COR-L47 (cell line): ENCODE results near the gene UBASH3A.
A peak's percentile ranks its signal among the peaks of the same experiment; 100 is the strongest.

Source experiments
- DNase-seq: peaks from one replicate; lab custom pipeline; 2025; lab: John Stamatoyannopoulos, UW

UBASH3A gene

GRCh38 chr21:42451941-42452340 lies 48.2 kb downstream of the UBASH3A start:
- no peak for DNase-seq

DNA sequence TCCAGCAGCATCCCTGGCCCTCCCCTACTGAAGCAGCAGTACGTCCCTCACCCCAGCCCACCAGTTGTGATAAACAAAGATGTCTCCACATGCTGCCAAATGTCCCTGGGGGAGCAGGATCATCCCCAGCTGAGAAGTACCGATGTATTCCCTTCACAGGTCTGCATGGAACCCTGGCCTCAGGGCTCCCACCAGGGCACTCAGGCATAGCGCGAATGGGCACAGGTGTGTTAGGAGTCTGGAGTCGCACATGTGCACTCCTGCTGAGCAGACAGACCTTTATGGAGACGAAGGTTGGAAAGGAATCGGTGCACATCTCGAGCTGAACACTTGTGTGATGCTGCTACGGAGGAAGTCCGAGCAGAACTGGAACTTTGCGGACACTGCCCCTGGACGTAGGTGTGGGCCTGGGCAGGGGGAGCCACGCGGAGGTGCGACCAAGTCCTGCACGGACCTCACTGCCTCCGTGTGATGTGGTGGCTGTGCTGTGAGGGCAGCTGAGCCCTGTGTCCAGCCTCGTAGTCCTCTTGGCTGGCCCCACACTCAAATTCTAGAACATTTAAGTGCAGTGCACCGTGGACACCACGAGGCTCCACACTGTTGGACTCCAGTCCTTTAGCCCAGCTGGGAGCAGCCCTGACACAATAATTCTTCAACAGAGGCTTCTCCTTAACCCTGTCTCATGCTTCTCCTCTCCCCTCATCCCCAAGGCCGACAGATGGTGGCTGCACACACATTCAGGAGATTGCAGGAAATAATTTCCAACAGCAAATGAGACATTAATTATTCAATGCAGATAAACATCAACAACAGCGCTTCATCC lies 48.9 kb downstream of the UBASH3A start:
- no peak for DNase-seq

DNA sequence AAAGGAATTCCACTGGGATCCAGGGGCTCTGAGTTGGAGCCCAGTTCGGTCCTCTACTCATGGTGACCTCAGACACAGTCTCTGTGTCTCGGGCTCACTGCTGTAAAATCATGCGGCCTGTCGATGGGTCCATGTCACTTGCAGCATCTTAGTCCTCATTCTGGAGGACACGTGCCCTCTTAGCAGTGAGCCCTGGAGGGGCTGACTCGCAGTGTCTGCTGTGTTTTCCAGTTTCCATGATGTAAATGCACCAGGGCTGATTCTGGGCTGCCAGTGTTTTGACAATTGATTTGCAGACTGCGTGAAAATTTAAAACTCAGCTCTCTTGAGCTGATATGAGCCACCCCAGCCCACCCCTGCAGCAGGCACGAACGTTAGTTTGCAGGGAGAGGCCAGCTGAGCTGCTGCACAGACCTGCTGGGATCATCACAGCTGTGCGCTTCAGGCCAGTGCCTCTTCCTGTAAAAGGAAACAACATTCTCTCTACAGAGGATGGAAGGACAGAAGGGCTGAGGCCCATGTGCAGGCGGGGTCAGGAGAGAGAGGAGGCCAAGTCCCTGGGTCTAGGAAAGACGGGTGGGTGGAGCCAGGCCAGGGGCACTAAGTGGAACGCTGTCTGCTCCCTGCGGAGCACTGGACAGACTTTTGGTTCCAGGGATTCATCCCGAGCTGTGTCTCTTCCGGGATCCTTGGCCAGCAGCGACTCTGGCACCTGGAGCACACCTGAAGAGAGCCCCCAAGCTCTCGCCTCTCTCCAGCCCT lies 49.7 kb downstream of the UBASH3A start:
- no peak for DNase-seq

DNA sequence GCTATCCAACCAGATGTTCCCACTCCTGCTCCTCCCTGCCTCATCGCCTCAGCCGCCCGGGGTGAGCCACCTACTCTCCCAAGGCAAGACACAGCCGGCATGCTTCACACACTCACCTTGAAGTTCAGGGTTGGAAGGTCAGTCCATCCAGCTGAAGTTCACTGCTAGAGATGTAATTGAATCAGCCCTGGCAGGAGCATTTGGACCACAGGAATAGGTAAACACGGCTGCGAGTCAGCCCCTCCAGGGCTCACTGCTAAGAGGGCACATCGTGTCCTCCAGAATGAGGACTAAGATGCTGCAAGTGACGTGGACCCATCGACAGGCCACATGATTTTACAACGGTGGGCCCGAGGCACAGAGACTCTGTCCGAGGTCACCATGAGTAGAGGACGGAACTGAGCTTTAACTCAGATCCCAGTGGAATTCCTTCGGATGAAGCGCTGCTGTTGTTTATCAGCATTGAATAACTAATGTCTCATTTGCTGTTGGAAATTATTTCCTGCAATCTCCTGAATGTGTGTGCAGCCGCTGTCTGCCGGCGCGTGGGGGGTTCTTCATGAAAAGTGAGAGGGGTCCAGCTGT lies 50.4 kb downstream of the UBASH3A start:
- no peak for DNase-seq

GRCh38 chr21:42454786-42455185 lies 51.1 kb downstream of the UBASH3A start:
- DNase-seq = no peak

DNA sequence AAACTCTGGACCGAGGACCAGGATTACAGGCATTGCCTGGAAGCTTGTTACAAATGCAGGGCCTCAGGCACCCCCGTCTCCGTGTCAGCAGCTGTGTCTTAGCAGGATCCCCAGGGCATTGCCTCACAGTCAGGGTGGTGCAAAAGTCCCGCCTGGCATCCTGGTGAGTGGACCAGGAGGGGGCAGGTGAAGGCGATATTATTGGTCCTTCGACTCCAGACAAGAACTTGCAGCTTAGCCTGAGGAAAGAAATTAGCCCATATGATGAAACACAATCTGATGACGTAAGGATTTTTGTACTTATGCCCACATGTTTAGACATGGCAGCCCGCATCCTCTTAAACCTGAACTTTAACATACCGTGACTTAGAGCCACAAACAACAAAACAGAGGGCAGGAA lies 51.5 kb downstream of the UBASH3A start:
- DNase-seq = no peak

DNA sequence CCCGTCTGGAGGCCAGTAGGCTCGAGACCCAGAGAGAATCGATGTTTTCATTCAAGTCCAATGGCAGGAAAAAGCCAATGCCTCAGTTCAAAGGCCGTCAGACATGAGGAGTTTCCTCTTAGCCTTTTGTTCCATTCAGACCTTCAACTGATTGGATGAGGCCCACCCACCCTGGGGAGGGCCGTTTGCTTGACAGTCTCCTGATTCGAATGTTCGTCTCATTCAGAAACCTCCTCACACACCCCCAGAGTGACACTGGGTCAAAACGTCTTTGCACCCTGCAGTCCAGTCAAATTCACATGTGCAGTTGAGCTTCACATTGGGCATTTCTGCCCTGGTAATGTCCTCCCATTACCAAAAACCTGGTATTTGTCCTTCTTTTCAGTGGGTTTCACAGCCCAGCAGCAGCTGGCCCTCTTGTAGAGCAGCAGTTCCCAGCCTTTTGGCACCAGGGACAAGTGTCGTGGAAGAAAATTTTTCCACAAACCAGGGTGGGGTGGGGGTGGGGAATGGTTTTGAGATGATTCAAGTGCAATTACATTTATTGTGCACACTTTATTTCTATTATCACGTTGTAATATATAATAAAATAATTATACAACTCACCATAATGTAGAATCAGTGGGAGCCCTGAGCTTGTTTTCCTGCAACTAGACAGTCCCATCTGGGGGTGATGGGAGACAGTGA lies 52.2 kb downstream of the UBASH3A start:
- no peak for DNase-seq

DNA sequence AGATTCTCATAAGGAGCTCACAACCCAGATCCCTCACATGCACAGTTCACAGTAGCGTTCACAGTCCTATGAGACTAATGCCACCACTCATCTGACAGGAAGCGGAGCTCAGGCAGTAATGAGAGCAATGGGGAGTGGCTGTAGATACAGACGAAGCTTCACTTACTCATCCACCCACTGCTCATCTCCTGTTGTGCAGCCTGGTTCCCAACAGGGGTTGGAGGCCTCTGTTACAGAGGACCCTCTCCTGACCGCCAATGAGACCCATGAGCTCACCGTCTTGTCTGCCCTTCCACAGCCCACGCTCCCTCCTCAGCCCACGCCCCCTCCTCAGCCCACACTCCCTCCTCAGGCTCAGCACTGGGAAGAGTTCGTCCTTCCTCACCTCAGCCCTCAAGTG lies 52.8 kb downstream of the UBASH3A start:
- no peak for DNase-seq

- DNase-seq = no peak
Measured at GRCh38 chr21:42459082-42459460, 55.4 kb downstream of the UBASH3A start.

DNA sequence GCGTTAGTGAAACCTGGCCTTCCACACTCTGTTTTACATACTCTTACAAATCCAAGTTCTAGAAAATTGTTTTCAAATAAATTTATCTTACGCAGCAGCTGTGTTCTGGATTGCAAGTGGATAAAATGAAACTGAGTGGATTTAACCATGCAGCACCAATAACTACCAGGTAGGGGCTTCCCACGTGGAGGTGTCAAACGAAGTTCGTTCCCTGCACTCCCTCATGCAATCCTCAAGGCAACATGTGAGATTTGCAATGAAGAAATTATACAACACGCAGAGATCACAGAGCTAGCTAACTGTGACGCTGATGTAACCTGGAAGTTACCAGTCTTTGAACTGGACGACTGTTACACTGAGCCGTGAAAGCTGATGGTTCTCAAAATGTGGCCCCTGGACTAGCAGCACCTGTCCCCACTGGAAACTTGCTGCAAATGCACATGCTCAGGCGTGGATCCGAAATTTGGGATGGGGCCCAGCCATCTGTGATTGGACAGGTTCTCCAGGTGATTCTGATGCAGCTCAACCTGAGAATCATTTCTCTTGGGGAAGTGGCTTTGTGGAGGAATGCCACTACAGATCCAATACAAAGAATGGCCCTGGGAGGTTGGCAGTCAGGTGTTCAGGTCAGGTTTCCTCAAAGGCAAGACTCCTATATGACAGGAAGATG lies 56.0 kb downstream of the UBASH3A start:
- no peak for DNase-seq

- peak; percentile 89 for DNase-seq
Measured at GRCh38 chr21:42460391-42461184, 56.9 kb downstream of the UBASH3A start.

DNA sequence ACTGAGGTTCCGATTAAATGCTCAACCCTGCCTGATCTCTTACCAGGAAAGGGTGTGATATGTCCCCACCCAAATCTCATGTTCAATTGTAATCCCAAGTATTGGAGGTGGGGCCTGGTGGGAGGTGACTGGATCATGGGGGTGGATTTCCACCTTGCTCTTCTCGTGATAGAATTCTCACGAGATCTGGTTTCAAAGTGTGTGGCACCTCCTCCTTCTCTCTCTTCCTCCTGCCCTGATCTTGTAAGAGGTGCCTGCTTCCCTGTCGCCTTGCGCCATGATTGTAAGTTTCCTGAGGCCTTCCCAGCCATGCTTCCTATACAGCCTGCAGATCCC lies 57.5 kb downstream of the UBASH3A start:
- no peak for DNase-seq

GRCh38 chr21:42461881-42462877 lies 58.5 kb downstream of the UBASH3A start:
- peak; percentile 57 for DNase-seq

GRCh38 chr21:42463861-42464515 lies 60.3 kb downstream of the UBASH3A start:
- DNase-seq = no peak

GRCh38 chr21:42465008-42465802 lies 61.5 kb downstream of the UBASH3A start:
- DNase-seq = no peak

DNA sequence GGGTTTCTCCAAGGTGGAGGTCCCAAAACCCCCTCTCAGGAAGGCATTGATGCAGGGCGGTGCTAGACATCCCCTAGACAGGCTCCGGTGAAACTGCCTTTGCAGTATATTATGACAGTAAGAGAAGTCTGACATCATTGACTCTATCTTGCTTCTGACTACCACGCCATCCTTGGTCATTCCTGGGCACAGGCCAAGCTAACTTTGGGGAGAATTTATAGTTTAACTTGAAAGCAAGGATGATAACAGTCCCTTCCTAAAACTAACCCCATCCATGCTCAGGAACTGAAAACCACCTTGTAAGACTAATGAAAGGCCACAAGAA lies 62.1 kb downstream of the UBASH3A start:
- no peak for DNase-seq

DNA sequence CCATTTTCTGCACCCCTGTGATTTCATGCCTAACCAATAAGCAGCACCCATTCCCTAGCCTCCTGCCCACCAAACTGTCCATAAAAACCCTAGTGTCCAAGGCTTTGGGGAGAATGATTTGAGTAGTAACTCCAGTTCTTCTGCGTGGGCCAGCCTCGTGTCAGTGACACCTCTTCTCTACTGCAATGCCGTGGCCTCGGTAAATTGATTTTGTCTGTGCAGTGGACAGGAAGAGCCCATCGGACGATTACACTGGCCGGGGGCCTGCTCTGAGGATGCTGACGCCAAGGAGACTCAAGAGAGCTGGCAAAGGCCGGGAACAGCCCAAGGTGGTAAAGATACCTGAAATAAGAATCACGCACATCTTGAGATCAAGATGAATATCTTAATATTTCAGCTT lies 63.0 kb downstream of the UBASH3A start:
- no peak for DNase-seq

DNA sequence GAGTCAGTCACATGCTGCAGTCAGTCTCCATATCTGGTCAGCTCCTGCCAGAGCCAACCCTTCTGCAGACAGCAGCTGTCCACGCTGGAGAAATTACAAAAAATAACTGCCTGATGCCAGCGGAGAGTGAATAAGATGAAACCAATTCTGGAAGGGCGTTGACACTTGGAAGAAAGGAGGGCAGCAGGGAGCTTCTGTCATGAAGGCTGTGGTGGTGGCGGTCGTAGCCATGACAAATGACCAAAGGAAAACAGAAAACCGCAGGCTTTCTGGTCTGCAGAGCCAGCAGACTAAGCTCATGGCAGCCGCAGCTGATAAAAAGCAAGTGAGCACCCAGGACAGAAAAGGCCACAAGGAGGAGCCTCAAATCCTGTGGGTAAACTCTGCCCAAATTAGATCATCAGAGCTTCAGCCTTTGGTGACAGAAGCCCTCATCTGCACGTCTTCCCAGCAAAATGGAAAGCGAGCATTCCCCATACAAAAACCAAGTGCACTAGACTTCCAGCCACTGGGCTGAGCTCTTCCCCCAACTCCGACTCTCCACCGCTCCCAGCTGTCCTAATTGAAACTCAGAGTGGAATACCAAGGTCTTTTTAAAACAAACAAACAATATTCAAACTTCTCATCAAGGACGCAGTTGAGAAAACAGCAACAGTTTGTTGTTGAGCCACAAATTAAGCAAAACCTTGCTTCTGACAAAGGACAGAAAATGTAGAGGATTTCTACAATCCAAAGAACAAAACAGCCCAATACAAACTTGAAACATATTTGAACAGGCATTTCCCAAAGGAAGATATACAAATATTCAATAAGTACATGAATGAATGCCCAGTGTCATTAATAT lies 63.7 kb downstream of the UBASH3A start:
- DNase-seq = peak; percentile 48
